ENCODE data around the gene KIAA0930.
A peak's percentile ranks its signal among the peaks of the same experiment; 100 is the strongest.

Gene KIAA0930

DNA sequence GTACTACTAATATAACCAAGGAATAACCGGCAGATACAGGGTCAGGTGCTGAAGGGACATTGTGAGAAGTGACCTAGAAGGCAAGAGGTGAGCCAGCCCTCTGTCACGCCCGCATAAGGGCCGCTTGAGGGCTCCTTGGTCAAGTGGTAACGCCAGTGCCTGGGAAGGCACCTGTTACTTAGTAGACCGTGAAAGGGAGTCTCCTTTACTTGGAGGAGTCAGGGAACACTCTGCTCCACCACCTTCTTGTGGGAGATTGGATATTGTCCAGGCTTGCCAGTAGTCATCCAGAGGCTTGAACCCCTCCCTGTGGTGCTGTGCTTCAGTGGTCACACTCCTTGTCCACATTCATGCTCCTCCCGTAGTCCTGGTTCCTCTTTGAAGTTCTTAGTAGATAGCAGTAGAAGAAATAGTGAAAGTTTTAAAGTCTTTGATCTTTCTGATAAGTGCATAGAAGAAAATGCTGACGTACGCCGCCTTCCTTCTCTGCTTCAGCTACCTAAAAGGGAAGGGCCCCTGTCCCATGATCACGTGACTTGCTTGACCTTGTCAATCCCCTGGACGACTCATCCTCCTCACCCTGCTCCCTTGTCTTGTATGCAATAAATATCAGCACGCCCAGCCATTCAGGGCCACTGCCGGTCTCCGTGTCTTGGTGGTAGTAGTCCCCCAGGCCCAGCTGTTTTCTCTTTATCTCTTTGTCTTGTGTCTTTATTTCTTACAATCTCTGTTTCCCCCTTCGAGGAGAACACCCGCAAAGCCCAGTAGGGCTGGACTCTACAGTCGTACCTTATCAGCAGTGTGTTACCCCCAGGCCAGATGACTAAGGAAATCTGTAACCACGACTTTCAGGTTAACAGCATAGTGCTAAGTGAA is 70.9 kb downstream of the KIAA0930 start:
- DNase-seq, result no peak

GRCh38 chr22:45166932-45167331 is 73.8 kb downstream of the KIAA0930 start:
- no peak for DNase-seq

DNA sequence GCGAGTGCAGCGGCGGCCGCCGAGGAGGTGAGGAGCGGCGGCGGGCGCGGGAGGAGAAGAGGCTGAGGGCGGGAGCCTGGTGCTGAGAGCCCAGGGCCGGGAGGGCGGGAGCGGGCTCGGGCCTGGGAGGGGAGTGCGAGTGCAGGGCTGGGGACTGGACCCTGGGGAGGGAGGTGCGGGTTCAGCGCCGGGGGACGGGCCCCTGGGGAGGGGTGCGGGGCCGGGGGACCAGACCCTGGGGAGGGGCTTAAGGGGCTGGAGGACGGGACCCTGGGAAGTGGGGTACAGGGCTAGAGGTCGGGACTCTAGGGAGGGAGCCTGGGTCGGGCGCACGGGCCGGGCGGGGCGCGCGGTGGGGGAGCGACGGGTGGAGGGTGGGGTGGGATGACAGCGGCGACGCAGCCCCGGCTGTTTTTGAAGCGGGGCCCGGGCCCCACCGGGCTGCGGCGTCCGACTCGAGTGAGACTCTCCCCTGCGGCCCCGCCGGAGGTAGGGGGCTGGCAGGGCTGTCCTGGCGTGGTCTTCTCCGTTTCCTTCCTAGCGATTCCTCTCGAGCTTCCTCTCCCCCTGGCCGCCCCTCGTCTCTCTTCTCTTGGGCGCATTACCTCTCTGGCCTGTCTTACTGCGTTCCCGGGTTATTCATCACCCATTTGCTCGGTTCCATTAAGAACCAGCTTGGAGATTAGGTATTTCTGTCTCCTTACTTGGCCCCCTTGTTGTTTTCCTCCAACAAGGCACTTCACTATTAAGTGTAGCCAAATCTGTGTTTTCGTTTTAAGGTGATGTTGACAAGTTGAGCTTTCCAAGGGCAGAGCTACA is 76.2 kb downstream of the KIAA0930 start:
- peak; percentile 54 for DNase-seq

DNA sequence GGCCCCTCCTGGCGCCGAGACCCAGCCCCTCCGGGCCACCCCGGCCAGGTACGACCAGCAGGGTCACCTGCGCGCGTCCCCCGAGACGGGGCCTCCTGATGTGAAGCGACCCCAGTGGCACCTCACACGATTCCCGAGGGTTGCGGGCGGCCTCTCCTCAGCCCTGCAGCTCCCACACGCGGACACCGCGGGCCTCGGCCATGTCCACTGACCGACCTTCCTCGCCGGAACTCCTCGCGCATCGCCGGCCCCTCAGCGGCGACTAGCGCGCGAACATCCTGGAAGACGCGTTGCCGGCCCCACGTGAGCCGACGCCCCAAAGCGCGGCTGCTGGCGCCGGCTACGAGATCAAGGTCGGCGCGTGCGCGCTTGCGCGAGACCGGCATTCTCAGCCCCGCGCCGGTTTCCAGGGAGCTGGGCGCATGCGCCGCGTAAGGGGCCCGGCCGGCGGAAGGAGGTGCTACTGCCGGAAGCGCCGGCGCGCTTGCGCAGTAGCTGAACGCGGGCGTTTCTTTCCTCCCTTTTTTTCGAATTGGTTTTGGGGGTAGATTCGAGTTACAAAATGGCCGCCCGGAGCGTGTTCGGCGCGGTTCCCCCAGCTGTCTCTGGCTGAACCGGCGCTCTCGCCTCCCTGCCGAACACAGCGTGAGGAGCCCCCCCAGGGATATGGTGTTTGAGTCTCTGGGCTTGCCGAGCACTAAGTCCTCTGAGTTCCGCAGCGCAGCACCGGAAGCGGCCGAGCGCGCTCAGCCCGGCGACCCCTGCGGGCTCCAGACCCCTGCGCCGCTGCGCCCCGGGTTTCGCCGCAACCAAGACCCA is 77.0 kb downstream of the KIAA0930 start, which contains the start of gene NUP50:
Gene NUP50, plus strand, starts transcription at position 475 of the 819 bp plus-strand sequence. CDS start 4,253 bp downstream, outside the sequence.
- peak; percentile 95 for DNase-seq

- DNase-seq, result no peak
Measured at GRCh38 chr22:45163099-45163450, 77.6 kb downstream of the KIAA0930 start.

DNA sequence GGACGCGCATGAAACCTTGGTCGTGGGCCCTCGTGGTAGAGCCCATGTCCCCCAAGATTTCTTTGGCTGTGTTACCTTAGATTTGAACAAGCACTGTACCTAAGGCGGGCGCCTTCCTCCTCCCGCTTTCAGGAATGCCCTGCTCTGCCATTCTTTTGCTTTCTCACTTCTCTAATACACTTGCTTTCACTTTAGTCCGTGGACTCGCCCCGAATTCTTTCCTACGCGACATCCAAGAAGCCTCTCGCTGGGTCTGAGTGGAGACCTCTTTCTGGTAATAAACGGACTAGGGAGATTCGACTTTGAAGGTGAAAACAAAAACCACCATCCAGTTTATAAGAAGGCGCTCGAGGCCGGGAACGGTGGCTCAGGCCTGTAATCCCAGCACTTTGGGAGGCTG is 78.2 kb downstream of the KIAA0930 start:
- no peak for DNase-seq

DNA sequence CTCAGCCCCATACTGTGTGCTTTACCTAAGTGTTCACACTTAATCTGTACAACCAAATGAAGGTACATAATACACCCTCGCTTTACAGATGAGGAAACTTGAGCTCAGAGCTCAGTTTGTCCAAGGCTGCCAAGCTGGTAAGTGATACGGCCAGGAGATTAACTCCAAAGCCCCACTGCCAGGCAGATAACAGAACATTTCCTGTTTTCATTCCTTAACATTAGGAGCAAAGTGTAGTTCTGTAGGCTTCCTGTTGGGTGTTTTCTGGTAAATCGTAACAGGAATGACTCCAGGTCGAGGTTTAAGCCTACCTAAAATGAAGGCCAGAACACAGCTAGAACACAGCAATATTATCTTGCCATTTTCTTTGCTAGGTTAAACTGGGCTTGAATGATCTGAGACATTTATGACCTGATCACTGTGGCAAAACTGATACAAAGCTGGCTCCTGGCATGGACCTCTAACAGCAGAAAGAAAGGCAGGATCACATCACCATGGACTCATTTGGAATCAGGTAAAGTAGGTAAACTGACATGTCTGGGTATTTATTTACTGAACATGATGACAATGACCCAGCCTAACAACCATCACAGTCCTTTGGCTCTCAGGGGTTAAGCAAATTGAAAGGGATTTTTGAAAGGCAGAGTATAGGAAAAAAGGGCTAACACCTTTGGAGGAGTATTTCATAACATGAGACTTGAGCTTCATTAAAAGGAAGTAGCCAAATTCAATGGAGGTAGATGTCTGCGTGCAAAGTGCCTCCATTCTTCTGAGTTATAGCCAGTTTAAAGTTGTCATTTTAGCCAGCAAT is 80.8 kb downstream of the KIAA0930 start:
- no peak for DNase-seq

DNA sequence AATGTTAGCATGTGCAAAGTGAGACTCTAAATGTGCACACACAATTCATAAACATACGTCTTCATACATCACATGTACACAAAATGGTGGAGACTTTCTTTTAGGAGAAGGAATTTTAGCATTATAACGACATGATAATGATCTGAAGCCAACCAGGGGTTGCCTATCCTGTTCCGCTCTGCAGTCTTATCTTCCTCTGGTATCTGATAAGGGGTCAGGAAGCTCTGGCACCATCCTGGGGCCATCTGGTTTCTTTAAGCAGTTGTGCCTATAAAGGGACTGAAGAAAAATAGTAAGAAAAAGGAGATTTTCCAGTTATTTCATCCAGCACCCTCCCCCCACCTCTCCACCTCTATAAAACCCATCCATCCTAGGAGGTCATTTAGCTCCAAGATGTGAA is 82.8 kb downstream of the KIAA0930 start:
- no peak for DNase-seq

DNA sequence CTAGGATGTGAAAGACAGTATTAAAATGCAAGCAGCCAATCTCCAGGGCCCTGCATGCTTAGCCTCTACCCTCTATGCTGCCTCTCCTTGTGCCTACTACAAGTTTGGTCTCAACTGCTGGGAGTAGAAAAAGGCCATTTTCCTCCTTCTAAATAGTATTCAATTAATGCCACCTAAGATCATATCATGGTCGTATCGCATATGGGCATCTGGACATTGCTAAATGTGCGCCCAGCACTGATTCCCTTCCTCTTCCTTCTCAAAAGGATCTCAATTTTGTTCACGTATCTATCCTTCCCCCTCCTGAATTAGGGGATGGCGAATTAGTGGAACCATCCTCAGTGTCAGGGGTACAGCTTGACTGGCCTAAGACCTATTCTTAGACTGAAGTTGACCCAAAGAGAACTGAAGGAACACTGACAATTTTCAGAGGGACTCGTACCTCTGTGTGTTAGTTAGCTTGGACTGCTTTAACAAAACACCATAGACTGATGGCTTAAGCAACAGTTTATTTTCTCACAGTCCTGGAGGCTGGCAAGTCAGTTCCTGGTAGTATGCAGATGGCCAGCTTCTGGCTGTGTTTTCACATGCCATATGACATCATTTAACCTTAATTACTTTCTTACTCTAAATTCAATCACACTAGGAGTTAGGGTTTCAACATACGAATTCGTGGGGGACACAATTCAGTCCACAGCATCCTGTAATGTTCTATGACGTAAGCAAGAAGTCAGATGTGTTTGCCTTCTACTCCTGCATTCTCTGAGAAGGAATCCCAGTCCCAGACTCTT is 85.4 kb downstream of the KIAA0930 start:
- DNase-seq, result no peak

- no peak for DNase-seq
Measured at GRCh38 chr22:45154383-45154782, 86.3 kb downstream of the KIAA0930 start.

DNA sequence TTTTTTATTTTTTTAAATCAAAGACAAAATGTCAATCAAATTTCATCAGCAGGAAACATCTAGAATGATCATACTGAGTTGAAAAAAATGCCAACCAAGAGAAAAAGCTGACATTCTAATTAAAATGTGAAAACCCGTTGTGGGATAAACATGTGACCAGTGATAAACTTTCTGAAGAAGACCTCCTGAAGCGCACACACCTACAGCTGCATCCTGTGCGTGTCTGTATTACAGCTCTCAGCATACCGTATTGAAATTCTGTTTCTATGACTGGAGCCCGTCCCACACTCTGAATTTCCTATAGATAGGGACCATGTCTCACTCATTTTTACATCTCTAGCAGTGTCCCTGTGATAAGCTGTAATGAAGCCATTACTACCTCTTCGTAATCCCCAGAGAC is 89.2 kb downstream of the KIAA0930 start:
- no peak for DNase-seq

GRCh38 chr22:45150139-45150538 is 90.6 kb downstream of the KIAA0930 start:
- DNase-seq, result no peak

- no peak for DNase-seq
Measured at GRCh38 chr22:45149671-45150070, 91.0 kb downstream of the KIAA0930 start.

DNA sequence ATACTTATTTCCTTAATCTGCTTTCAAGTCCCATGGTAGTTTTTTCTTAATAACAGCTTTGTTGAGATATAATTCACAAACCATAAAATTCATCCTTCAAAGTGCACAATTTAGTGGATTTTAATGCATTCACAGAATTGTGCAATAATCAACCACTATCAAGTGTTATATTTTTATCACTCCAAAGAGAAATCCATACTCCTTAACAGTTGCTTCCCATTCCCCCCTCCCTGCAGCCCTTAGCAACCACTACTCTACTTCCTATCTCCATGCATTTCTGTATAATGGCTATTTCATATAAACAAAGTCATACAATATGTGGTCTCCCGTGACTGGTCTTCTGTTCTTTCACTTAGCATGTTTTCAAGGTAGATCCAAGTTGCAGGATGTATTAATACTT is 95.8 kb downstream of the KIAA0930 start:
- DNase-seq, result no peak

DNA sequence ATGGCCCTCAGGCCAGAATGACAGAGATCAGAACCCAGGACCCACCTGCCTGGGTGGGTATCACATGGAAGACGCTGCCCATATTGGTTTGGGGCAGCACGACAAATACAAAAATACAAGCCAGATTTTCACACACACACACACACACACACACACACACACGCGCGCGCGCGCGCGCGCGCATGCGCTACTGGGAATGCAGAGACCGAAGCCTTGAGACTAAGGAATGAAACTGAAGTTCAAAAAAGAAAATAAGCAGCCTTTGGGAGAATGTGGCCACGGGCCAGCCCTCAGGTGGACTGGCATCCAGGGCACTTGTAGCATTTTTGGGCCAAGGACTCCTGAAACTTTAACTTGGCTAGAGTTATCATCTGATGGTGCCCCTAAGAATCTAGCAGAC is 98.3 kb downstream of the KIAA0930 start:
- DNase-seq, result no peak
